GM21825 (cell line): ENCODE measurements around the gene BOLA1.
"Not testable (repeated sequence)": the region's sequence is repeated elsewhere in the genome, so short reads cannot be mapped to it uniquely, and the experiment has no call there.

Source experiments
- ATAC-seq: cut with Tn5 transposase; IDR thresholded peaks from one replicate; pipeline ENCODE4 v1.9.1; 2021; ENCODE audit warnings: mild to moderate bottlenecking, moderate library complexity; ENCODE audit not compliant: unreplicated experiment

Gene BOLA1

DNA sequence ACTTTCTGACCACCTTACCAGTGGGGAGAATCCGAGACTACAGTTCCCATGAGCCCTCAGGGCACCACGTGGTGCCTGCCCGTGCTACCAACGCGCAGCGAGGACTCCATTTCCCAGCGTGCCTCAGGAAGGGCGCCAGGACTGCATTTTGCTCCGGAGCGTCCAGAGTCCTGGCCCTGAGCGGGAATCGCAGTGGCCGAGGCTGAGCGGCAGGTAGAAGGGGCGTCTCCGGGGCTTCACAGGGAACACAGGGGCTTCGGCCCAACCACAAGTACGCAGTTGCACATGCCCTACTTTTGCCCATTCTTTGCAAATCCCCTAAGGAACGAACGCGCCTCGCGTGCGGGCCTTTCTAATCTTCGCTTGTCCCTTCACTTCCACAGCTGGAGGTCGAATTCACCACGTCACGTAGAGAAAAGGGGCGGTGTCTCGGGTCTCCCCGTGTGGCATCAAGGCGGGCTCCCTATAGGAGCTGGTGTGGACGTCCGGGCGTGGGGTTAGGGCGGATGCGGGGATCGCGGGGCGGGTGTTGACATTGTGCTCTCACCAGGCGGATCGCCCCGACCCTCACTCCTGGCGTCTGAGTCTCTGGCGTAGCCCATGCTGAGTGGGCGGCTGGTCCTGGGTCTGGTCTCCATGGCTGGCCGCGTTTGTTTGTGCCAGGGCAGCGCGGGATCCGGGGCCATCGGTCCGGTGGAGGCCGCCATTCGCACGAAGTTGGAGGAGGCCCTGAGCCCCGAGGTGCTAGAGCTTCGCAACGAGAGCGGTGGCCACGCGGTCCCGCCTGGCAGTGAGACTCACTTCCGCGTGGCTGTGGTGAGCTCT, at the start of gene BOLA1:
TSS of gene BOLA1 (plus strand) at position 109 of the 825 bp plus-strand sequence. CDS start at position 601, 492 bp downstream.
- ATAC-seq = peak; percentile 94

DNA sequence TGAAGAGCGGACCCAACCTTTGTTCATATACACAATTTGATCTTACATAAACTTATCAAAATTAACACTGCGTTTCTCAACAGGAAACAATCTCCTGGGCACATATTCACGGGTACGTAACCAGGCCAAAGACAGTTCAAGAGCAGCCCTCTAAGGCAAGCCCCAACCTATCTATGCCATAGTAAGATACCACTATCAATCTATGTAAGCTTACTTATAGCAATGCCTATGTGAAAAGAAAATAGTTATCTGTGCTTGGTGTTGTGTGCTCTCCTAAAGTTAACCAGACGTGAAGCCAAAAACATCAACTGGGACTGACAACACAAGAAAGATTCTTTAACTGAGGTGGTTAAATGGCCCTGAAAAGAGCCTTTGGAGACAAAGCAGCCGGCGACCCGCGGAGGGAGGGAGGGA, 49.4 kb upstream of the BOLA1 start:
- no peak for ATAC-seq

- ATAC-seq = peak; percentile 40
Observed at GRCh38 chr1:149850732-149851345, 48.5 kb upstream of the BOLA1 start.

DNA sequence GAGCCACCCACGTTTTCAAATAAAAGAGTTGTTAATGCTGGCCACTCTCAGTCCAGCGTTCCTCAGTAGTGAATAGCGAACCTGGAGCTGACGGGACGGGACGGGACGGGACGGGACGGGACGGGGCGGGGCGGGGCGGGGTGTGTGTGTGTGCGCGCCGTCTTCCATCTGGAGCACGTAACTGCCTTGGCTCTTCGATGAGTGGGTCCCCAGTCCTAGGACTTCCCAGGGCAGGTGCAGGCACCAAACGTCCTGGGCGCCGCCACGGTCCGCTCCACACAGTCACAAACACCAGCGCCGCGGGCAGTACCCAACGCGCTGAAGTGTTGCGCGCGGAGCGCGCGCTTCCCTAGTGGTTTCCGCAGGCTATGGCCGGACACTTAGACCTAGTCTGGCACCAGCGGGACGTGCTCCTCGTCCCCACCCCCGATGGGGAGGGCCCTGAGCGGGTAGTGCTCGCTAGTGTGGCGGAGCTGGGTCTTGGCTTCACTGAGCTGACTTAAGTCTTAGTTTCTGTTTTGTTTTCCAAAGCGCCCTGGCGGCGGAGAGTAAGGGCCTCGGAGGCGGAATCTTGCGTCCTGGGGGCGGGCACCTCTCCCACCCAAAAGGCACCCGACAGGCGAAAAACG, 47.7 kb upstream of the BOLA1 start:
- peak; percentile 31 for ATAC-seq

GRCh38 chr1:149852263-149852662, 47.1 kb upstream of the BOLA1 start:
- ATAC-seq = peak; percentile 20

DNA sequence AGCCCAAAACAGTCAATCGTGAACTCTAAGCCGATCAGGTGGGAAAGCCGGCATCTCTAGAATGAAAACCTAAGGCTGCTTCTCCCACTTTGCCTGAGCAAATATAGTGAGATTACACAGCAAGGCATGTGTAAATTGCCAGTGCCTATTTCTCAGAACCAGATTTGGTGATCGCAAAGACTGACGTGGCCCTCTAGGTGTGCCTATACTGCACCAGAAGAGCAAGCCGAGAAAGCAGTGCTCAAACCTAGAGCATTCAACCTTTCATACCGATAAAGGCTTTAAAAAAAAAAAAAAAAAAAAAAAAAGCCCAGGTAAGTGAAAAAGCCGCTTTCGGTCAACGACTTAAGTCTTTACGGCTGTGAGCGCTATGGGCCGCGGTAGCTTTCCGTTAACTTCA, 39.1 kb upstream of the BOLA1 start:
- ATAC-seq = not testable (repeated sequence)

GRCh38 chr1:149860684-149861496, 38.5 kb upstream of the BOLA1 start:
- peak; percentile 58 for ATAC-seq

DNA sequence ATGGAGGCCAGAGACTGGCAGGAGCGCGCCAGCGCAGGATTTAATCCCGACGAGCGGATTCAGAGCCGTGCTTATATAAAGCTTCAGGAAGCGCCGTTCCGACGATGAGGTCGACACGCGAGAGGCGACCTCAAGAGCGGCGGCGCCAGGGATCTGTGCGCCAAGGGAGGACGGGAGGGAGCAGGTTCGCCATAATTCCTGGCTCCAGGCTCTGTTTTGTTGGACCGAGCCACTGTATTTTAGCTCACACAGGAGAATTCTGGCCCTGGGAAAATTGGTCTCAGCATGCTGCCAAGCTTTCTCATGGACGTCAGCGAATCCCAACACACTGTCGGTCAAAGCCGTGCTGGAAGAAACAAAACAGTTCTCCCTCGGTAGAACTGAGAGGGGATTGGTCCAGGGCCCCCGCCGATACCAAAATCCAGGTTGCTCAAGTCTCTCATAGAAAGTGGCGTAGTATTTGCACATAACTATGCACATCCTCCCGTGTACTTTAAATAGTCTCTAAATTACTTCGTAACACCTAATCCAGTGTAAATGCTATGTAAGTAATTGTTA, 37.8 kb upstream of the BOLA1 start:
- ATAC-seq = not testable (repeated sequence)

DNA sequence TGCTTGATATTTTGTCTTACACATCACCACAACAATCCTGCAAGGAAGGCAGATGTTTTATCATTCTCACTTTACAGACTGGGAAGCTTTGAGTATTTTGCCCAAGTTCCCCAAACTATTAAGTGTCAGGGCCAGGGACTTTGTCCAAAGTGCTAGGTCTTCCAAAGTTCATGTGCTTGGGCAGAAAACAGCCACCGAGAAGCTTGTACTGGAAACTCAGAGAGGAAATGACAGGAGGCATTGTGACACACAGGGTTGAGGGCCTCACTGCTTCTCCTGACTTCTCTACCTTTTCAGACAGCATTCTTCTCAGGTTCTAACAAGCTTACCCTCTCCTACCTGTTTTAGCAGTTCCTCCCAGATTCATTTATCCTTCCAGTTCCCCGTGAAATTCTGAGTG, 32.5 kb upstream of the BOLA1 start:
- not testable (repeated sequence) for ATAC-seq

GRCh38 chr1:149873060-149873459, 26.3 kb upstream of the BOLA1 start:
- ATAC-seq = not testable (repeated sequence)

DNA sequence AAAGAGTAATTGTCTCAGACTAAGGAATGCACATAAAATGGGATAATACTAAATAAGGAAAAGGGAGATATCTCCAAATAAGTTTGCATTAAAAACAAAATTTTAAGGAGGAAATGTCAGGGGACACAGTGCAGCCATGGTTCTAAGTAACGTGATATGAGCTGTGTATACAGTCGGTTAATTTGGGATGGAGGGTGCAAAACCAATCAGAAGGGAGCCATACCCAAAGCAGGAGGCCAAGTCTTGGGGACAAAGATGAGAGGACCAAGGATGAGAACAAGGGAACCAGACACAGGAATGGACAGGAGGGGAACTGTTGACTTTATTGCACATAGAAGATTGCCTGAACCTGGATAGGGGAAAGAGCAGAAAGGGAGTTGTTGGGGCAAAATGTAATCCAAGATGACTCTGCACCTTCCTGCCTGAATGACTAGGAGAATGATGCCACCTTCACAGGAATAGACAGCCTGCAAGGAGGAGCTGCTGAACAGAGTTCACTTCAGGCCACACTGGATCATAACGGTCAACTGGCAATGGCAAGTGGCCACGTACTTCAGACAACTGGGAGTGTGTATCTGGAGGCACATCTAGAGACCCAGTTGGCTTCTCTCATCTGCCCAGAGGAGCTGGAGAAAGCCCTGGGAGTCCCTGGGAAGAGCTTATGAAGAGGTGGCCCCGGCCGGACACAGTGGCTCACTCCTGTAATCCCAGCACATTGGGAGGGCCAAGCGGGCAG, 22.0 kb upstream of the BOLA1 start:
- ATAC-seq = no peak

DNA sequence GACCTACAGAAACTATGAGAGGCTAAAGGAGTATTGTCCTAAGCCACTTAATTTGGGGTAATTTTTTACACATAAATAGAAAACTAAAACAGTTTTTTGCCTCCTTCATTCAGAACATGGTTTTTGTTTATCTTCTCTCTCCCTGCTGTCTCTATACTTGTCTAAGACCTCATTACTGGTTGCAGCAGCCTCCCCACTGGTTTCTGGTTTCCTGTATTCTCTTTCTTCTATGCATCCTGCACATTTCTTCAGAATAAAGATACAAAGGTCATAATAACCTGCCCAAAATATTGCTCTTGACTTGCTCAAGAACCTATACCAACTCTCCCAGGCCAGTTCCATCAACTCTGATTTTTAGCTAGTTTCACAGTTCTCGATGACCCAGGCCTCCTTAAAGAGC, 19.8 kb upstream of the BOLA1 start:
- no peak for ATAC-seq

GRCh38 chr1:149881876-149882275, 17.5 kb upstream of the BOLA1 start:
- no peak for ATAC-seq

- no peak for ATAC-seq
Observed at GRCh38 chr1:149883598-149884247, 15.6 kb upstream of the BOLA1 start.

DNA sequence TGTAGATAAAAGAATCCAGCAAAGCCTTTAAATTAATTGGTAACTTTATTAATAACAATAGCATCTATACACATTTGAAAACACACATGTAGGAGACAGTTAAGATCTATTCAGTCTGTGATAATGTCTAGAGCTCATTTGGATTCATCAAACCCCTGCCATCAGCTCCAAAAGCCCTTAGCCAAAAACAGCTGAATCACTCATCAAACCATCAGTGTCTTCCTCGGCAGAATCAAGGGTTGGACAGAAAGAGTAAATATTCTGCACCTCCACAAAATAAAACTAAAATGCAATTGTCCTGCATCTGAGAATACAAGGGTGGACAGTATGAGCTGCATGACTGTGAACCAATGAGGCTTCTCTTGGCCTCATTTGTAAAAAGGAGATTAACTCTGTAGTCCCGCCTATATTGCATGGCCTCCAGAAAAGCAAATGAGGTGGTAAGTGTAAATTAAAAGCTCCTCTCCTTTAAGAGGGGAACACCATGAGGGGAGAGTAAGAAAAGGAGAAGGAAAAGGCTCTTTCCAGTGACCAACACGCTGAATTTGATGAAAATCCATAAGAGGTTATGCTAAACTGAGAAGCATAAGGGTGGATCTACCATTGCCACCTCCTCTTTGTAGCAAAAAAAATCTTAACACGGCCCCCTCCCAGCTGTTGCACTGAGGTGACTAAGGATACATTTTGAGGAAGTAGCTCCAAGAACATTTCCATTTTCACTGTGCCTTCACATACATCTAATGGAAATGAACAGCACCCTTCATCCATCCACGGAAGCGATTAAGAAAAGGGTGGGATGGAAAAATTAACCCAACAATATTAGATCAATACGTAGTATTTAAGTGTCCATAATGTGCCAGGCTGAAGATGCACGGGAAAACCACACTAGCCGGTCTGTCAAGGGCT, 14.7 kb upstream of the BOLA1 start:
- no peak for ATAC-seq

- no peak for ATAC-seq
Observed at GRCh38 chr1:149885339-149886120, 13.8 kb upstream of the BOLA1 start.

DNA sequence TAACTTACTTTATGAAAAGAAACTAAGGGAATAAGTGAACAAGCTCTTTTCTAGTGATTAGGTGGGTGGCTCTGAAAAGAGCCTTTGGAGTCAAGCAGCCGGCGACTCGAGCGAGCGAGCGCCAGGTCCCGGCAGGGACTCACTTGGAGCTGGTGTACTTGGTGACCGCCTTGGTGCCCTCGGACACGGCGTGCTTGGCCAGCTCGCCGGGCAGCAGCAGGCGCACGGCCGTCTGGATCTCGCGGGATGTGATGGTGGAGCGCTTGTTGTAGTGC, 13.3 kb upstream of the BOLA1 start:
- ATAC-seq = not testable (repeated sequence)
